ENCODE results near the gene ADPRM. TPM values are rescaled to one million over a fixed set of nuclear protein-coding genes. Genes with fewer than 3 reads are reported as not detected.

ADPRM gene
- total and polyA plus RNA-seq, 2 donors (not counting 3 experiments of a cell fraction or from before 2014, with no cell fraction given): 7.4 to 7.6 TPM

DNA sequence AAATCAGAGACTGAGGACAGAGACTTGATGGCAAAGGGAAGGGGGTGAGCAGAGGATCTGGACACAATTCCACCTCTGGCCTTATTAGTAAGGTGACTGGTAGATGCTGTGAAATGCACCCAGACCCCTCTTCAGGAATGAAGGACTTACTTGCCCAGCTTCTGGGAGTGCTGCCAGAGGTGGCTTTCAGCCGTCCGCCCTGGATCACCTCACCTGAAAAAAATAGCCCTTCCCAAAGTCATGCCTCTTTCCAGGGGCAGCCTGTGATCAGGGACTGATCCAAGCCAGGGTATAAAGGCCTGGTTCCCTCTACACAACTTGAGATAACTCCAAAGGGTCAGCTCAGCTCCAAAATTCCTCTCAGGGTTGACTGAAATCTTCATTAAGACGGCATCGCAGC is 52.8 kb downstream of the ADPRM start:
- Histone ChIP-seq H3K4me2 (ENCODE audit: insufficient read depth, low read length) (no peak overlapping the region), H3K4me1 (ENCODE audit: control insufficient read depth, extremely low read depth, insufficient read depth, low read length) (no peaks in the 10 kb centered on the region), H3K9ac (replicated peaks; ENCODE audit: extremely low read depth, insufficient read depth, low read length) (no peak overlapping the region), H2AFZ (ENCODE audit: low read depth, low read length) (no peak overlapping the region), H3K36me3 (ENCODE audit: control insufficient read depth in 2 of 2, extremely low read depth in 1 of 2, insufficient read depth in 2 of 2, low read length in 2 of 2) (no peaks in the 10 kb centered on the region), H3K27me3 (ENCODE audit: control insufficient read depth in 2 of 2, insufficient read depth in 2 of 2, low read length in 2 of 2) (no peaks in the 10 kb centered on the region), H4K20me1 (replicated peaks; ENCODE audit: control insufficient read depth, extremely low read depth, insufficient read depth, low read length) (no peaks in the 10 kb centered on the region), H3K4me3 (replicated peaks in 1 of 3; ENCODE audit: insufficient read depth in 1 of 3, low read depth in 1 of 3, low read length in 3 of 3) (no peak overlapping the region), H3K27ac (ENCODE audit: insufficient read depth, low read depth, low read length) (no peak overlapping the region), H3K79me2 (ENCODE audit: control insufficient read depth, insufficient read depth, low read length) (no peaks in the 10 kb centered on the region), H3K9me3 (replicated peaks; ENCODE audit: control insufficient read depth, insufficient read depth, low read length) (no peaks in the 10 kb centered on the region), H3K9me1 (replicated peaks; ENCODE audit: control insufficient read depth, extremely low read depth, insufficient read depth, low read length) (no peaks in the 10 kb centered on the region)
- FAIRE-seq (no peak), DNase-seq (ENCODE audit: low read depth, low spot score) (no peak)
- TF ChIP-seq, protein P1, sequence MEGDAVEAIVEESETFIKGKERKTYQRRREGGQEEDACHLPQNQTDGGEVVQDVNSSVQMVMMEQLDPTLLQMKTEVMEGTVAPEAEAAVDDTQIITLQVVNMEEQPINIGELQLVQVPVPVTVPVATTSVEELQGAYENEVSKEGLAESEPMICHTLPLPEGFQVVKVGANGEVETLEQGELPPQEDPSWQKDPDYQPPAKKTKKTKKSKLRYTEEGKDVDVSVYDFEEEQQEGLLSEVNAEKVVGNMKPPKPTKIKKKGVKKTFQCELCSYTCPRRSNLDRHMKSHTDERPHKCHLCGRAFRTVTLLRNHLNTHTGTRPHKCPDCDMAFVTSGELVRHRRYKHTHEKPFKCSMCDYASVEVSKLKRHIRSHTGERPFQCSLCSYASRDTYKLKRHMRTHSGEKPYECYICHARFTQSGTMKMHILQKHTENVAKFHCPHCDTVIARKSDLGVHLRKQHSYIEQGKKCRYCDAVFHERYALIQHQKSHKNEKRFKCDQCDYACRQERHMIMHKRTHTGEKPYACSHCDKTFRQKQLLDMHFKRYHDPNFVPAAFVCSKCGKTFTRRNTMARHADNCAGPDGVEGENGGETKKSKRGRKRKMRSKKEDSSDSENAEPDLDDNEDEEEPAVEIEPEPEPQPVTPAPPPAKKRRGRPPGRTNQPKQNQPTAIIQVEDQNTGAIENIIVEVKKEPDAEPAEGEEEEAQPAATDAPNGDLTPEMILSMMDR (IDR thresholded peaks at IDR 0.05; ENCODE audit: extremely low read depth in 1 of 2, insufficient read depth in 1 of 2, low read depth in 1 of 2, low read length in 2 of 2): no peak
- TF ChIP-seq MYC (IDR thresholded peaks at IDR 0.05; ENCODE audit: low read depth, low read length): no peak
- no peak for TF ChIP-seq POLR2AphosphoS5 (IDR thresholded peaks at IDR 0.05; ENCODE audit: insufficient read depth, low read depth, low read length)
- TF ChIP-seq FOS (IDR thresholded peaks at IDR 0.05; ENCODE audit: borderline replicate concordance, insufficient read depth, low read length): no peak
- TF ChIP-seq, protein P2, sequence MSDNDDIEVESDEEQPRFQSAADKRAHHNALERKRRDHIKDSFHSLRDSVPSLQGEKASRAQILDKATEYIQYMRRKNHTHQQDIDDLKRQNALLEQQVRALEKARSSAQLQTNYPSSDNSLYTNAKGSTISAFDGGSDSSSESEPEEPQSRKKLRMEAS (IDR thresholded peaks at IDR 0.05; ENCODE audit: insufficient read depth, insufficient read length): no peak
- no peak for TF ChIP-seq GATA2 (IDR thresholded peaks at IDR 0.05; ENCODE audit: insufficient read depth, insufficient read length, low read depth, low read length)
- TF ChIP-seq EZH2 (IDR thresholded peaks at IDR 0.05; ENCODE audit: borderline replicate concordance, low read depth, low read length, severe bottlenecking): no peak
- TF ChIP-seq POLR2A (IDR thresholded peaks at IDR 0.05; ENCODE audit: low read depth, low read length): no peak
- no peak for TF ChIP-seq JUN (IDR thresholded peaks at IDR 0.05; ENCODE audit: borderline replicate concordance, insufficient read depth, insufficient read length, low read depth)
- intact Hi-C loops (cut with micrococcal nuclease): no loop called here
- ChIA-PET POLR2A (no interaction called here), CTCF (interaction anchor here (0.9 kb wide), 1 partner anchor 13 kb away, joined by 3 read pairs; no protein-coding TSS in a partner anchor)
- BruUV-seq (replicated peaks): no TSS peak
- dilution Hi-C loops (cut with MboI; ENCODE audit: extremely low pct_ligation_motif_present, low sequenced_read_pairs): no loop called here

Data from endothelial cell of umbilical vein (primary cell).